H1 (cell line): ENCODE data around the gene KIF13A. TPM values are rescaled to one million over a fixed set of nuclear protein-coding genes. Genes with fewer than 3 reads are reported as not detected.

Experiments
- CTCF ChIA-PET: fragments of 300-600 bp; sonication (Branson Sonifier 250); formaldehyde crosslinking; loops from one replicate; lab custom pipeline; 2021; ENCODE audit not compliant: partially characterized antibody; lab: Charles Lee
- POLR2A ChIA-PET: fragments of 300-600 bp; sonication (Branson Sonifier 250); formaldehyde crosslinking; loops from one replicate; lab custom pipeline; 2021; ENCODE audit warnings: inconsistent platforms; ENCODE audit not compliant: partially characterized antibody; lab: Charles Lee
- DNase-seq, 2 experiments: peaks; one replicate each; pipeline versions ENCODE4 v3.0.0 to v3.0.0-alpha.2; 2010 to 2022; ENCODE audit warnings: low spot score in 2 of 2, low read depth in 1 of 2, mixed read lengths in 1 of 2
- FAIRE-seq: peaks from 2 replicates; lab custom pipeline; 2011; peaks lifted over from hg19 to GRCh38; lab: Jason Lieb, UNC
- H2AFZ ChIP-seq: 2 replicates; pipeline ENCODE4 v1.8.1; 2012; ENCODE audit warnings: low read length, inconsistent platforms
- H2AK5ac ChIP-seq: 2 replicates; pipeline ENCODE4 v1.6.1; 2013; ENCODE audit warnings: low read depth, low read length
- H2BK120ac ChIP-seq: replicated peaks from 2 replicates; pipeline ENCODE3; 2013; ENCODE audit warnings: low read depth, low read length, inconsistent platforms
- H2BK12ac ChIP-seq: 2 replicates; pipeline ENCODE4 v1.6.1; 2013; ENCODE audit warnings: low read depth, low read length
- H2BK15ac ChIP-seq: 2 replicates; pipeline ENCODE4 v1.6.1; 2013; ENCODE audit warnings: low read length
- H2BK20ac ChIP-seq: 2 replicates; pipeline ENCODE4 v1.6.1; 2013; ENCODE audit warnings: low read length
- H2BK5ac ChIP-seq: 2 replicates; pipeline ENCODE4 v1.6.1; 2013; ENCODE audit warnings: low read depth, low read length
- H3K14ac ChIP-seq: 2 replicates; pipeline ENCODE4 v1.6.1; 2013; ENCODE audit warnings: inconsistent platforms; ENCODE audit not compliant: insufficient read length
- H3K18ac ChIP-seq: 2 replicates; pipeline ENCODE4 v1.6.1; 2013; ENCODE audit warnings: low read length; ENCODE audit errors: extremely low read depth
- H3K23ac ChIP-seq: 2 replicates; pipeline ENCODE4 v1.6.1; 2013; ENCODE audit warnings: inconsistent platforms; ENCODE audit not compliant: insufficient read length
- H3K23me2 ChIP-seq: 2 replicates; pipeline ENCODE4 v1.6.1; 2013; ENCODE audit warnings: low read depth, low read length
- H3K27ac ChIP-seq: 2 replicates; pipeline ENCODE4 v1.6.1; 2011; ENCODE audit warnings: low read depth, low read length, inconsistent platforms
- H3K27me3 ChIP-seq, 4 experiments: replicated peaks in 1 of 4; 1 replicate in 1 of 4; 2 replicates in 3 of 4; pipeline versions ENCODE4 v1.6.1 to v1.8.1; 2011 to 2013; ENCODE audit warnings: low read length in 3 of 4, mild to moderate bottlenecking in 3 of 4, inconsistent platforms in 2 of 4, mixed read lengths in 2 of 4, moderate library complexity in 1 of 4; ENCODE audit not compliant: control insufficient read depth in 3 of 4, insufficient read depth in 3 of 4; ENCODE audit errors: extremely low read depth in 1 of 4
- H3K36me3 ChIP-seq, 4 experiments: 2 replicates each; pipeline versions ENCODE4 v1.6.1 to v1.8.1; 2011 to 2013; ENCODE audit warnings: mild to moderate bottlenecking in 4 of 4, low read length in 3 of 4, moderate library complexity in 2 of 4, control low read depth in 1 of 4, inconsistent platforms in 1 of 4; ENCODE audit not compliant: insufficient read depth in 4 of 4, control insufficient read depth in 2 of 4
- H3K4ac ChIP-seq: replicated peaks from 2 replicates; pipeline ENCODE3; 2013; ENCODE audit warnings: low read length, low read depth, mixed read lengths, inconsistent platforms; ENCODE audit not compliant: insufficient read length
- H3K4me1 ChIP-seq, 4 experiments: replicated peaks in 1 of 4; 1 replicate in 1 of 4; 2 replicates in 3 of 4; pipeline versions ENCODE4 v1.6.1 to v1.8.1; 2011 to 2013; ENCODE audit warnings: low read length in 3 of 4, inconsistent platforms in 2 of 4, mixed read lengths in 1 of 4; ENCODE audit not compliant: insufficient read depth in 4 of 4, control insufficient read depth in 3 of 4
- H3K4me2 ChIP-seq, 2 experiments: 2 replicates each; pipeline versions ENCODE4 v1.6.1 to v1.8.1; 2011 to 2013; ENCODE audit warnings: low read depth in 2 of 2, low read length in 2 of 2, control low read depth in 1 of 2, inconsistent platforms in 1 of 2, mild to moderate bottlenecking in 1 of 2; ENCODE audit not compliant: insufficient read depth in 1 of 2
- H3K4me3 ChIP-seq, 4 experiments: fragments of 200-600, 300-600 bp in 1 of 4; sonication (generic), shearing (Covaris generic), sonication (Bioruptor Twin) in 1 of 4; 2 replicates each; pipeline versions ENCODE4 v1.5.1 to v1.8.1; 2011 to 2016; ENCODE audit warnings: low read length in 4 of 4, low read depth in 3 of 4, control low read depth in 2 of 4, inconsistent platforms in 2 of 4, mild to moderate bottlenecking in 2 of 4, mixed read lengths in 1 of 4, moderate library complexity in 1 of 4; ENCODE audit not compliant: insufficient read depth in 2 of 4; ENCODE audit errors: extremely low read depth in 1 of 4
- H3K56ac ChIP-seq: replicated peaks from 2 replicates; pipeline ENCODE3; 2013; ENCODE audit warnings: low read depth, mild to moderate bottlenecking, mixed read lengths, low read length, inconsistent platforms; ENCODE audit not compliant: insufficient read length
- H3K79me1 ChIP-seq: 2 replicates; pipeline ENCODE4 v1.6.1; 2013; ENCODE audit warnings: low read depth, low read length, control low read depth
- H3K79me2 ChIP-seq, 2 experiments: 2 replicates each; pipeline versions ENCODE4 v1.6.1 to v1.8.1; 2012 to 2013; ENCODE audit warnings: low read length in 2 of 2, mild to moderate bottlenecking in 2 of 2, inconsistent platforms in 1 of 2; ENCODE audit not compliant: insufficient read depth in 2 of 2, control insufficient read depth in 1 of 2
- H3K9ac ChIP-seq, 4 experiments: replicated peaks in 1 of 4; 1 replicate in 1 of 4; 2 replicates in 3 of 4; pipeline versions ENCODE4 v1.6.1 to v1.8.1; 2011 to 2013; ENCODE audit warnings: low read depth in 3 of 4, low read length in 3 of 4, control low read depth in 2 of 4, mild to moderate bottlenecking in 2 of 4, moderate library complexity in 2 of 4, inconsistent platforms in 1 of 4; ENCODE audit errors: extremely low read depth in 1 of 4
- H3K9me3 ChIP-seq, 2 experiments: 2 replicates each; pipeline versions ENCODE4 v1.6.1 to v1.8.1; 2012 to 2013; ENCODE audit warnings: mild to moderate bottlenecking in 2 of 2, moderate library complexity in 2 of 2, control low read depth in 1 of 2, inconsistent platforms in 1 of 2, low read depth in 1 of 2, low read length in 1 of 2, mixed read lengths in 1 of 2; ENCODE audit not compliant: insufficient read depth in 2 of 2
- H4K20me1 ChIP-seq, 2 experiments: replicated peaks in 1 of 2; 2 replicates each; pipeline versions ENCODE3 to v1.8.1; 2011 to 2013; ENCODE audit warnings: inconsistent platforms in 2 of 2, low read length in 2 of 2, mild to moderate bottlenecking in 1 of 2; ENCODE audit not compliant: insufficient read depth in 2 of 2, control insufficient read depth in 1 of 2
- H4K5ac ChIP-seq: 2 replicates; pipeline ENCODE4 v1.6.1; 2013; ENCODE audit warnings: low read length, low read depth, mixed read lengths, inconsistent platforms; ENCODE audit not compliant: insufficient read length
- H4K8ac ChIP-seq: 2 replicates; pipeline ENCODE4 v1.8.0; 2013; ENCODE audit warnings: mild to moderate bottlenecking, moderate library complexity, low read length, inconsistent platforms; ENCODE audit not compliant: insufficient read depth; ENCODE audit errors: extremely low read depth
- H4K91ac ChIP-seq: replicated peaks from 2 replicates; pipeline ENCODE3; 2013; ENCODE audit warnings: low read length, mixed read lengths, inconsistent platforms; ENCODE audit not compliant: insufficient read length
- SIN3A ChIP-seq, 2 experiments: IDR thresholded peaks in 1 of 2; conservative IDR thresholded peaks in 1 of 2; 2 replicates each; pipeline ENCODE4 v1.6.1; 2011 to 2012; ENCODE audit warnings: low read length in 2 of 2, improper control_type of control experiment in 1 of 2, low read depth in 1 of 2, mild to moderate bottlenecking in 1 of 2
- SRF ChIP-seq: IDR thresholded peaks from 2 replicates; pipeline ENCODE4 v1.6.1; 2011; ENCODE audit warnings: mild to moderate bottlenecking, low read depth, low read length, moderate library complexity
- WGBS, 2 experiments: shearing (Covaris generic) in 1 of 2; methylation state at CpG; one replicate each; pipeline versions ENCODE4 v1.1.6 to v1.1.7; 2013 to 2015; ENCODE audit warnings: low lambda C conversion rate in 2 of 2, mixed read lengths in 2 of 2, inconsistent platforms in 1 of 2, low coverage in 1 of 2, missing lambda C conversion rate in 1 of 2; ENCODE audit not compliant: insufficient replicate concordance in 2 of 2, insufficient coverage in 1 of 2, insufficient read length in 1 of 2; ENCODE audit errors: extremely low coverage in 1 of 2, missing lambda C conversion rate in 1 of 2; 5-methylcytosine and 5-hydroxymethylcytosine counted together
- polyA plus RNA-seq, 7 experiments: library from polyadenylated mRNA; depleted of rRNA in 3 of 7; stranded (reverse) in 5 of 7; unstranded in 2 of 7; fragments of >200 nt in 5 of 7; fragments of 200-250 nt in 2 of 7; gene quantifications; 1 replicate in 5 of 7; 2 replicates in 1 of 7; 4 replicates in 1 of 7; pipeline versions ENCODE4 v1.2.1 to v1.2.3, GENCODE V29; 2011 to 2013; ENCODE audit warnings: missing spikeins in 2 of 7, mixed read lengths in 2 of 7
- total RNA-seq: library from RNA; stranded (reverse); fragmentation: NEBNext Ultra II Directional; extraction: Animal tissue kit (Norgen Biotek cat#: 25700); gene quantifications from 2 replicates; pipeline ENCODE4 v1.2.1, GENCODE V29; 2021
- TF ChIP-seq, protein P1 (sequence below): IDR thresholded peaks from 2 replicates; pipeline ENCODE4 v1.6.1; 2012; ENCODE audit warnings: low read length, inconsistent platforms

KIF13A gene
- total and polyA plus RNA-seq, 2 of the 8 experiments (the other 6 are each of a cell fraction or from before 2014, with no cell fraction given): 14.7 to 40.8 TPM

DNA sequence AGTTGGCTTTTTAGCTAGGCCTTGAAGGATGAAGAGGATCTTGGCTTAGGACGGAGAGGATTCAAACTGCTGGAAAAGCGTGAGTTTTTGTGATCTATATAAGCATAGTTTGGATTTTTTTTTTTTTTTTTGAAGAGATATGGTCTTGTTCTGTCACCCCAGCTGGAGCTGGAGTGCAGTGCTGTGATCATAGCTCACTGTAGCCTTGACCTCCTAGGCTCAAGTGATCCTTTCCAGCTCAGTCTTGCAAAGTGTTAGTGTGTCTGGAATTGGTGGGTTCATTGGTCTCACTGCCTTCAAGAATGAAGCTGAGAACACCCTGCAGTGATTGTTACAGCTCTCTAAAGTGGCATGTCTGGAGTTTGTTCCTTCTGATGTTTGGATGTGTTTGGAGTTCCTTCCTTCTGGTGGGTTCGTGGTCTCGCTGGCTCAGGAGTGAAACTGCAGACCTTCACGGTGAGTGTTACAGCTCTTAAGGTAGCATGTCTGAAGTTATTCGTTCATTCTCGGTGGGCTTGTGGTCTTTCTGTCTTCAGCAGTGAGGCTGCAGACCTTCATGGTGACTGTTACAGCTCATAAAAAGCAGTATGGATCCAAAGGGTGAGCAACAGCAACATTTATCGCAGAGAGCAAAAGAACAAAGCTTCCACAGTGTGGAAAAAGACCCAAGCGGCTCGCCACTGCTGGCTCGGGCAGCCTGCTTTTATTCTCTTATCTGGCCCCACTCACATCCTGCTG is 243.2 kb downstream of the KIF13A start:
- no peak overlapping the region for H3K4ac ChIP-seq
- H4K5ac ChIP-seq: no peak overlapping the region
- POLR2A ChIA-PET: interaction anchor here (1.2 to 2.3 kb wide), 2 partner anchors 11 to 37 kb away, joined by 3 to 5 read pairs; partner anchors contain the start of gene NUP153
- no peaks in the 10 kb centered on the region for H4K20me1 ChIP-seq
- H3K27ac ChIP-seq: no peak overlapping the region
- H3K23me2 ChIP-seq: no peaks in the 10 kb centered on the region
- WGBS, 2 experiments: 85% methylated on average over 11 of the region's 11 CpGs; no CpG with 5 or more reads in 1 of the 2 experiments
- no peaks in the 10 kb centered on the region for H3K36me3 ChIP-seq
- no peak overlapping the region for H4K8ac ChIP-seq
- H3K9ac ChIP-seq: no peak overlapping the region
- no peaks in the 10 kb centered on the region for H3K4me1 ChIP-seq
- H4K91ac ChIP-seq: no peak overlapping the region
- no peak overlapping the region for H3K4me2 ChIP-seq
- no peak overlapping the region for H2AK5ac ChIP-seq
- no peak overlapping the region for H3K14ac ChIP-seq
- no peaks in the 10 kb centered on the region for H3K9me3 ChIP-seq
- H2BK15ac ChIP-seq: no peak overlapping the region
- no peak overlapping the region for H3K18ac ChIP-seq
- H3K23ac ChIP-seq: no peak overlapping the region
- no peak overlapping the region for H3K4me3 ChIP-seq
- no peak for DNase-seq
- CTCF ChIA-PET: interaction anchor here (0.6 to 1.1 kb wide), 2 partner anchors 37 to 1847 kb away, joined by 3 read pairs; no protein-coding TSS in a partner anchor
- no peak for FAIRE-seq
- H3K27me3 ChIP-seq: no peaks in the 10 kb centered on the region
- H2BK20ac ChIP-seq: no peak overlapping the region
- H3K79me2 ChIP-seq: no peaks in the 10 kb centered on the region
- H3K56ac ChIP-seq: no peak overlapping the region
- no peak overlapping the region for H2AFZ ChIP-seq
- H2BK5ac ChIP-seq: no peak overlapping the region
- no peak overlapping the region for H2BK12ac ChIP-seq
- no peaks in the 10 kb centered on the region for H3K79me1 ChIP-seq
- no peak for TF ChIP-seq SIN3A (conservative IDR thresholded peaks at IDR 0.05 in 1 of 2, IDR thresholded peaks at IDR 0.05 in 1 of 2; ENCODE audit: low read depth in 1 of 2, low read length in 2 of 2)
- TF ChIP-seq, protein P1, sequence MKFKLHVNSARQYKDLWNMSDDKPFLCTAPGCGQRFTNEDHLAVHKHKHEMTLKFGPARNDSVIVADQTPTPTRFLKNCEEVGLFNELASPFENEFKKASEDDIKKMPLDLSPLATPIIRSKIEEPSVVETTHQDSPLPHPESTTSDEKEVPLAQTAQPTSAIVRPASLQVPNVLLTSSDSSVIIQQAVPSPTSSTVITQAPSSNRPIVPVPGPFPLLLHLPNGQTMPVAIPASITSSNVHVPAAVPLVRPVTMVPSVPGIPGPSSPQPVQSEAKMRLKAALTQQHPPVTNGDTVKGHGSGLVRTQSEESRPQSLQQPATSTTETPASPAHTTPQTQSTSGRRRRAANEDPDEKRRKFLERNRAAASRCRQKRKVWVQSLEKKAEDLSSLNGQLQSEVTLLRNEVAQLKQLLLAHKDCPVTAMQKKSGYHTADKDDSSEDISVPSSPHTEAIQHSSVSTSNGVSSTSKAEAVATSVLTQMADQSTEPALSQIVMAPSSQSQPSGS: no peak
- no peak for TF ChIP-seq SRF
- no peak overlapping the region for H2BK120ac ChIP-seq
